Uterus (tissue), 2 donors: ENCODE measurements around the gene GFAP.

Experiments used
- CTCF ChIP-seq, 4 experiments: fragments of 200-600 bp in 2 of 4; fragments of 450-650 bp in 2 of 4; sonication (generic) in 2 of 4; IDR thresholded peaks; one replicate each; pipeline ENCODE4 v1.5.1; 2016 to 2019; ENCODE audit warnings: antibody characterized with exemption in 4 of 4, mild to moderate bottlenecking in 2 of 4, moderate library complexity in 1 of 4
- POLR2A ChIP-seq, 2 donors: fragments of 450-650 bp; IDR thresholded peaks; one replicate each; pipeline ENCODE4 v1.6.1; 2016; ENCODE audit warnings: antibody characterized with exemption in 2 of 2, mild to moderate bottlenecking in 1 of 2, moderate library complexity in 1 of 2

GRCh38 chr17:44922136-44922535 is 6.8 kb upstream of the GFAP start:
- TF ChIP-seq CTCF (IDR thresholded peaks at IDR 0.05) (no peak), POLR2A (IDR thresholded peaks at IDR 0.05) (no peak)
